SW 1271 (cell line): ENCODE results near the gene FBF1.

Experiments
- DNase-seq, 2 experiments: peaks; one replicate each; lab custom pipeline; 2025; lab: John Stamatoyannopoulos, UW

Gene FBF1

GRCh38 chr17:75917141-75917916 lies 23.5 kb downstream of the FBF1 start:
- no peak for DNase-seq

GRCh38 chr17:75915268-75915667 lies 25.6 kb downstream of the FBF1 start:
- no peak for DNase-seq

- no peak for DNase-seq
Observed at GRCh38 chr17:75914643-75915267, 26.1 kb downstream of the FBF1 start.

GRCh38 chr17:75913537-75914210 lies 27.2 kb downstream of the FBF1 start:
- no peak for DNase-seq

GRCh38 chr17:75910699-75911098 lies 30.1 kb downstream of the FBF1 start:
- no peak for DNase-seq

GRCh38 chr17:75909812-75910274 lies 31.0 kb downstream of the FBF1 start:
- no peak for DNase-seq

- no peak for DNase-seq
Observed at GRCh38 chr17:75909051-75909811, 31.6 kb downstream of the FBF1 start.

- no peak for DNase-seq
Observed at GRCh38 chr17:75908201-75908600, 32.6 kb downstream of the FBF1 start.

GRCh38 chr17:75906143-75906884 lies 34.5 kb downstream of the FBF1 start:
- DNase-seq = no peak

- peak; percentile 78 to 91 for DNase-seq
Observed at GRCh38 chr17:75904749-75905521, 35.9 kb downstream of the FBF1 start, which contains the start of gene MRPL38. MRPL38 (minus strand) TSS chr17:75904884; CDS start chr17:75904875, 9 bp downstream.

GRCh38 chr17:75902406-75902805 lies 38.4 kb downstream of the FBF1 start:
- no peak for DNase-seq

- DNase-seq = no peak
Observed at GRCh38 chr17:75901727-75902126, 39.1 kb downstream of the FBF1 start.

GRCh38 chr17:75900691-75901533 lies 39.9 kb downstream of the FBF1 start:
- no peak for DNase-seq

GRCh38 chr17:75899767-75900468 lies 40.9 kb downstream of the FBF1 start:
- no peak for DNase-seq

- DNase-seq = no peak
Observed at GRCh38 chr17:75899353-75899752, 41.5 kb downstream of the FBF1 start.

GRCh38 chr17:75898791-75899190 lies 42.1 kb downstream of the FBF1 start:
- no peak for DNase-seq

GRCh38 chr17:75898065-75898464 lies 42.8 kb downstream of the FBF1 start:
- no peak for DNase-seq

- DNase-seq = no peak
Observed at GRCh38 chr17:75897160-75898019, 43.5 kb downstream of the FBF1 start.
